Peyer's patch (tissue), 4 donors: ENCODE measurements around the gene CNTNAP2.

Experiments
- POLR2A ChIP-seq, 2 donors: fragments of 450-650 bp; IDR thresholded peaks; one replicate each; pipeline ENCODE4 v1.5.1; 2017; ENCODE audit warnings: antibody characterized with exemption in 2 of 2, mild to moderate bottlenecking in 2 of 2, moderate library complexity in 2 of 2
- TF ChIP-seq, protein P1 (sequence below), 6 experiments: fragments of 450-650 bp in 4 of 6; fragments of 200-600 bp in 2 of 6; sonication (generic) in 1 of 6; IDR thresholded peaks; one replicate each; pipeline ENCODE4 v1.5.1; 2017 to 2019; ENCODE audit warnings: antibody characterized with exemption in 6 of 6, mild to moderate bottlenecking in 3 of 6, moderate library complexity in 1 of 6

DNA sequence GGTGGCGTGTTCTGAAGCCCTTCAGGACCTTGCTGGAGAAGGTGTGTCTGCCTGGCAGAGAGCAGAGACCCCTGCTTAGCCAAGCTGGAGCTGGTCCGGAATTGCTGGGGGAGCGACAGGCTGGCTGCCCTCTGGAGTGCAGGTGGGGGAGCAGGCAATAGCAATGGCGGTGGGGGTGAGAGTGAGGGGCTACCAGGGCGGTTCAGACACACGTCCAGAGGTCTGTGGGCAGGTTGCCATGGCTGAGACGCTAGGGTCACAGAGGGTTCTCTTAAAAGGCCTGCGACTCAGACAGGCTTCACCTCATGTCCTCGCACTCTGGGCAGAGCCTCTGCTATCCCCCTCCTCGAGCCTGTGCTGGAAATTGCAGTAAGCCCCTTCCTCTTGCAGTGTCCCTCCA, 2144.9 kb downstream of the CNTNAP2 start:
- TF ChIP-seq, protein P1, sequence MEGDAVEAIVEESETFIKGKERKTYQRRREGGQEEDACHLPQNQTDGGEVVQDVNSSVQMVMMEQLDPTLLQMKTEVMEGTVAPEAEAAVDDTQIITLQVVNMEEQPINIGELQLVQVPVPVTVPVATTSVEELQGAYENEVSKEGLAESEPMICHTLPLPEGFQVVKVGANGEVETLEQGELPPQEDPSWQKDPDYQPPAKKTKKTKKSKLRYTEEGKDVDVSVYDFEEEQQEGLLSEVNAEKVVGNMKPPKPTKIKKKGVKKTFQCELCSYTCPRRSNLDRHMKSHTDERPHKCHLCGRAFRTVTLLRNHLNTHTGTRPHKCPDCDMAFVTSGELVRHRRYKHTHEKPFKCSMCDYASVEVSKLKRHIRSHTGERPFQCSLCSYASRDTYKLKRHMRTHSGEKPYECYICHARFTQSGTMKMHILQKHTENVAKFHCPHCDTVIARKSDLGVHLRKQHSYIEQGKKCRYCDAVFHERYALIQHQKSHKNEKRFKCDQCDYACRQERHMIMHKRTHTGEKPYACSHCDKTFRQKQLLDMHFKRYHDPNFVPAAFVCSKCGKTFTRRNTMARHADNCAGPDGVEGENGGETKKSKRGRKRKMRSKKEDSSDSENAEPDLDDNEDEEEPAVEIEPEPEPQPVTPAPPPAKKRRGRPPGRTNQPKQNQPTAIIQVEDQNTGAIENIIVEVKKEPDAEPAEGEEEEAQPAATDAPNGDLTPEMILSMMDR (IDR thresholded peaks at IDR 0.05): no peak
- TF ChIP-seq POLR2A (IDR thresholded peaks at IDR 0.05): no peak
